ENCODE measurements around the gene CCNY. TPM values are rescaled to one million over a fixed set of nuclear protein-coding genes. Genes with fewer than 3 reads are reported as not detected.

The CCNY gene
- total and polyA plus RNA-seq, 2 of the 13 experiments (the other 11 are each of a cell fraction or from before 2014, with no cell fraction given): 48.2 to 54.7 TPM

DNA sequence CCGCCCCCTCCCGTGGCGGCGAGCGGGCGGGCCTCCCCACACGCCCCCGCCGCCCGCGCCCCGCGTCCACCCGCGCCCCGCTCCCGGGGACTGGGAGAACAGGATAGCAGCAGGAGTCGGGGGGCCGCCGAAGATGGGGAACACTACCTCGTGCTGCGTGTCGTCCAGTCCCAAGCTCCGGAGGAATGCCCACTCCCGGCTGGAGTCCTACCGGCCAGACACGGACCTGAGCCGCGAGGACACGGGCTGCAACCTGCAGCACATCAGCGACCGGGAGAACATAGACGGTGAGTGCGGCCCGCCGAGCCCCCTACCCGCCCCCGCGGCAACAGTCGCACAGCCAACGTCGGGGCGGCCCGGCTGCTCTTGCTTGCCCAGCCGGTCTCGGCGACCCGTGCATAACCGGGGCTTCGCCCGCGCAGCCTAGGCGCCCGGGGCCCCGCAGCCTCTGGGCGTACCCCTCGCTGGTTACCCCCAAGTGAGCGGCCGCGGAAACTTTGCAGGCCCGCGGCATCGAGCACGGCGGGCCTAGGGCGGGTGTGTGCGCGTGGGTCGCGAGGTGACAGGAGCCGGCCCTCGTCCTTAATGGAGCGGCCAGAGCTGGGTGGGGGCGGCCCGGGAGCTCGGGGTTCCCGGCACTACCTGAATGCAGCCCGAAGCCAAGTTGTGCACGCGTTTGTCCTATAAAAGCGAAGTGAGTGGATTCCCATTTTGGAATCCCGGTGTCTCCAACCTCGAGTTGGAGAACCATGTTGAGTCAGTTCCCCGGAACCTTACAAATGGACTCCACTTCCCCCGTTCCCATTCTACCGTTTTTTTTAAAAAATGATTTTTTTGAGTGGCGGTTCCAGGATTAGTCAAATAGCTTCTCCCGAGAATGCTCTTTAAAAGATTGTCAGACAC, 863 bp downstream of the CCNY start (continued):
- TF ChIP-seq TBX3 (IDR thresholded peaks at IDR 0.05; ENCODE audit: borderline replicate concordance) (no peak), RBM22 (optimal IDR thresholded peaks at IDR 0.05; ENCODE audit: low read length) (no peak), ZNF775 (CRISPR knock-in tag; IDR thresholded peaks at IDR 0.05; ENCODE audit: borderline replicate concordance) (no peak), NCOA5 (CRISPR knock-in tag; IDR thresholded peaks at IDR 0.05) (no peak), KDM3A (CRISPR knock-in tag; IDR thresholded peaks at IDR 0.05; ENCODE audit: low read depth) (peak; percentile 34; the same call in 1 of the 2 replicates), TAF15 (IDR thresholded peaks at IDR 0.05; ENCODE audit: low read depth, low read length, poor library complexity, severe bottlenecking) (no peak), ZNF616 (CRISPR knock-in tag; IDR thresholded peaks at IDR 0.05; ENCODE audit: low read depth) (0 out of 2 replicates have a peak, but pooled peaks have one; percentile 33), CEBPZ (IDR thresholded peaks at IDR 0.05; ENCODE audit: low read length) (no peak), KLF16 (CRISPR knock-in tag; IDR thresholded peaks at IDR 0.05) (no peak), ZNF274 (CRISPR knock-in tag; IDR thresholded peaks at IDR 0.05) (peak; percentile 33; the same call in 1 of the 2 replicates), EZH2 (conservative IDR thresholded peaks at IDR 0.05; ENCODE audit: low read depth, low read length) (no peak), RFX5 (IDR thresholded peaks at IDR 0.05; ENCODE audit: low read depth, low read length) (no peak), HDAC1 (CRISPR knock-in tag; IDR thresholded peaks at IDR 0.05) (peak; percentile 71; the same call in 1 of the 2 replicates), ZFX (CRISPR knock-in tag; IDR thresholded peaks at IDR 0.05; ENCODE audit: low read depth) (peak; percentile 22; the same call in 1 of the 2 replicates), ARID2 (CRISPR knock-in tag; IDR thresholded peaks at IDR 0.05; ENCODE audit: borderline replicate concordance) (no peak), MZF1 (CRISPR knock-in tag; IDR thresholded peaks at IDR 0.05; ENCODE audit: borderline replicate concordance) (no peak), ATAD3A (CRISPR knock-in tag; IDR thresholded peaks at IDR 0.05) (no peak), ZNF343 (CRISPR knock-in tag; IDR thresholded peaks at IDR 0.05) (no peak), HDAC2 (CRISPR knock-in tag; IDR thresholded peaks at IDR 0.05) (no peak), ETS1 (CRISPR knock-in tag; IDR thresholded peaks at IDR 0.05) (no peak), SP140L (CRISPR knock-in tag; IDR thresholded peaks at IDR 0.05; ENCODE audit: borderline replicate concordance) (no peak), ZNF567 (CRISPR knock-in tag; IDR thresholded peaks at IDR 0.05; ENCODE audit: borderline replicate concordance) (no peak)
- TF ChIP-seq, protein P1, sequence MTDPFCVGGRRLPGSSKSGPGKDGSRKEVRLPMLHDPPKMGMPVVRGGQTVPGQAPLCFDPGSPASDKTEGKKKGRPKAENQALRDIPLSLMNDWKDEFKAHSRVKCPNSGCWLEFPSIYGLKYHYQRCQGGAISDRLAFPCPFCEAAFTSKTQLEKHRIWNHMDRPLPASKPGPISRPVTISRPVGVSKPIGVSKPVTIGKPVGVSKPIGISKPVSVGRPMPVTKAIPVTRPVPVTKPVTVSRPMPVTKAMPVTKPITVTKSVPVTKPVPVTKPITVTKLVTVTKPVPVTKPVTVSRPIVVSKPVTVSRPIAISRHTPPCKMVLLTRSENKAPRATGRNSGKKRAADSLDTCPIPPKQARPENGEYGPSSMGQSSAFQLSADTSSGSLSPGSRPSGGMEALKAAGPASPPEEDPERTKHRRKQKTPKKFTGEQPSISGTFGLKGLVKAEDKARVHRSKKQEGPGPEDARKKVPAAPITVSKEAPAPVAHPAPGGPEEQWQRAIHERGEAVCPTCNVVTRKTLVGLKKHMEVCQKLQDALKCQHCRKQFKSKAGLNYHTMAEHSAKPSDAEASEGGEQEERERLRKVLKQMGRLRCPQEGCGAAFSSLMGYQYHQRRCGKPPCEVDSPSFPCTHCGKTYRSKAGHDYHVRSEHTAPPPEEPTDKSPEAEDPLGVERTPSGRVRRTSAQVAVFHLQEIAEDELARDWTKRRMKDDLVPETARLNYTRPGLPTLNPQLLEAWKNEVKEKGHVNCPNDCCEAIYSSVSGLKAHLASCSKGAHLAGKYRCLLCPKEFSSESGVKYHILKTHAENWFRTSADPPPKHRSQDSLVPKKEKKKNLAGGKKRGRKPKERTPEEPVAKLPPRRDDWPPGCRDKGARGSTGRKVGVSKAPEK (CRISPR knock-in tag; IDR thresholded peaks at IDR 0.05; ENCODE audit: borderline replicate concordance): no peak

Data from HepG2 (cell line).